ENCODE measurements around the gene LMO3. TPM values are rescaled to one million over a fixed set of nuclear protein-coding genes. Genes with fewer than 3 reads are reported as not detected.

The LMO3 gene
- total and polyA plus RNA-seq, 2 of the 4 experiments (the other 2 are of a cell fraction), result 0.54 to 0.84 TPM

- dilution Hi-C loops (cut with HindIII; ENCODE audit: low sequenced_read_pairs, unreplicated experiment) (no loop called here), in situ Hi-C loops (cut with MboI; ENCODE audit: low sequenced_read_pairs) (no loop called here), intact Hi-C loops (cut with micrococcal nuclease) (no loop called here)
- H3K23ac ChIP-seq (ENCODE audit: low read depth, low read length), result no peak overlapping the region
- no TSS peak for BruUV-seq (replicated peaks)
- H3K79me1 ChIP-seq (ENCODE audit: low read depth in 1 of 2, low read length in 2 of 2), result no peaks in the 10 kb centered on the region
- no CpG with 5 or more reads among the region's 3 CpGs for WGBS, 2 experiments (ENCODE audit: extremely low coverage in 2 of 2, insufficient read length in 1 of 2)
- H3K4ac ChIP-seq (ENCODE audit: low read depth, low read length), result no peak overlapping the region
- no peak overlapping the region for H2BK120ac ChIP-seq (ENCODE audit: low read depth, low read length)
- H3K9me1 ChIP-seq (ENCODE audit: insufficient read depth, low read length), result no peaks in the 10 kb centered on the region
- no peak overlapping the region for H4K5ac ChIP-seq (ENCODE audit: low read depth, low read length)
- POLR2A ChIA-PET (ENCODE audit: unreplicated experiment), result no interaction called here
- H2AFZ ChIP-seq (replicated peaks; ENCODE audit: low read length, poor library complexity), result no peak overlapping the region
- H2AK9ac ChIP-seq (replicated peaks; ENCODE audit: low read depth, low read length, poor library complexity), result no peak overlapping the region
- no peak overlapping the region for H3K27ac ChIP-seq (ENCODE audit: insufficient read depth, low read length)
- ATAC-seq (ENCODE audit: low read depth) (no peak), DNase-seq (no peak)
- no peaks in the 10 kb centered on the region for H4K20me1 ChIP-seq (ENCODE audit: insufficient read depth, low read length)
- no peak overlapping the region for H2AK5ac ChIP-seq (ENCODE audit: low read depth, low read length)
- H3K14ac ChIP-seq (replicated peaks; ENCODE audit: low read depth, low read length), result no peak overlapping the region
- no peak overlapping the region for H3K4me2 ChIP-seq (ENCODE audit: low read depth, low read length)
- H2BK20ac ChIP-seq (ENCODE audit: low read depth, low read length), result no peak overlapping the region
- H3K9me3 ChIP-seq (ENCODE audit: control insufficient read depth, insufficient read depth, low read length), result no peaks in the 10 kb centered on the region
- no peak overlapping the region for H4K91ac ChIP-seq (ENCODE audit: insufficient read depth, low read depth, low read length)
- H3K27me3 ChIP-seq (ENCODE audit: control insufficient read depth, insufficient read depth, low read length), result no peaks in the 10 kb centered on the region
- no peak overlapping the region for H4K8ac ChIP-seq (ENCODE audit: low read depth in 2 of 2, low read length in 2 of 2)
- H3K56ac ChIP-seq (ENCODE audit: extremely low read depth, insufficient read depth, low read length), result no peak overlapping the region
- TF ChIP-seq CEBPB (IDR thresholded peaks at IDR 0.05; ENCODE audit: low read depth, low read length) (no peak), MAZ (IDR thresholded peaks at IDR 0.05; ENCODE audit: borderline replicate concordance, low read depth, low read length) (no peak), BHLHE40 (IDR thresholded peaks at IDR 0.05; ENCODE audit: low read depth, low read length) (no peak), RFX5 (IDR thresholded peaks at IDR 0.05; ENCODE audit: low read depth, low read length) (no peak), MAFK (IDR thresholded peaks at IDR 0.05; ENCODE audit: low read depth, low read length) (no peak), CHD1 (IDR thresholded peaks at IDR 0.05; ENCODE audit: low read depth, low read length) (no peak), MXI1 (IDR thresholded peaks at IDR 0.05; ENCODE audit: borderline replicate concordance, low read depth, low read length) (no peak), RAD21 (IDR thresholded peaks at IDR 0.05; ENCODE audit: low read length) (no peak), RCOR1 (IDR thresholded peaks at IDR 0.05; ENCODE audit: insufficient replicate concordance, low read length) (no peak), FOS (IDR thresholded peaks at IDR 0.05; ENCODE audit: low read depth, low read length) (no peak), USF2 (IDR thresholded peaks at IDR 0.05; ENCODE audit: low read depth, low read length) (no peak), ELK1 (IDR thresholded peaks at IDR 0.05; ENCODE audit: borderline replicate concordance, low read depth, low read length) (no peak), NFE2L2 (IDR thresholded peaks at IDR 0.05; ENCODE audit: low read depth, low read length) (no peak), POLR2A (IDR thresholded peaks at IDR 0.05; ENCODE audit: low read depth, low read length) (no peak), CTCF (conservative IDR thresholded peaks at IDR 0.05; ENCODE audit: low read depth, low read length) (no peak), SMC3 (IDR thresholded peaks at IDR 0.05; ENCODE audit: low read depth, low read length) (no peak)
- H2BK5ac ChIP-seq (ENCODE audit: low read depth, low read length, poor library complexity, severe bottlenecking), result no peak overlapping the region
- H3K36me3 ChIP-seq (ENCODE audit: control insufficient read depth, insufficient read depth, low read length), result no peaks in the 10 kb centered on the region
- no peak overlapping the region for H3K9ac ChIP-seq (ENCODE audit: low read depth, low read length)
- H2BK15ac ChIP-seq (ENCODE audit: low read depth, low read length), result no peak overlapping the region
- no peaks in the 10 kb centered on the region for H3K4me1 ChIP-seq (ENCODE audit: control insufficient read depth, insufficient read depth, low read length)
- no peak overlapping the region for H3K18ac ChIP-seq (ENCODE audit: low read depth, low read length)
- CTCF ChIA-PET, result interaction anchor here (1.1 kb wide), 1 partner anchor 177 kb away, joined by 3 read pairs; no protein-coding TSS in a partner anchor
- no peak overlapping the region for H3K4me3 ChIP-seq (ENCODE audit: insufficient read depth, low read depth, low read length)
Observed at GRCh38 chr12:16563504-16563903, 42.5 kb downstream of the LMO3 start.
